ENCODE measurements around the gene CACNA1B. TPM values are rescaled to one million over a fixed set of nuclear protein-coding genes. Genes with fewer than 3 reads are reported as not detected.
A peak's percentile ranks its signal among the peaks of the same experiment; 100 is the strongest.
"Not testable (repeated sequence)": the region's sequence is repeated elsewhere in the genome, so short reads cannot be mapped to it uniquely, and the experiment has no call there.

The CACNA1B gene
- total RNA-seq, 6 donors from 2014 or later = 0.03 to 0.15 (median 0.03) TPM; not detected in 3

GRCh38 chr9:138122201-138122600 is 244.6 kb downstream of the CACNA1B start:
- Histone ChIP-seq H3K27me3 (no peaks in the 10 kb centered on the region), H3K4me3 (no peak overlapping the region), H3K27ac (no peak overlapping the region), H3K36me3 (no peaks in the 10 kb centered on the region), H3K9me3 (no peaks in the 10 kb centered on the region), H3K4me1 (no peaks in the 10 kb centered on the region)
- 76 to 85% methylated on average over 17 of the region's 17 CpGs for WGBS, 2 donors
- TF ChIP-seq POLR2A (IDR thresholded peaks at IDR 0.05) = no peak
- no peak for TF ChIP-seq POLR2AphosphoS5 (IDR thresholded peaks at IDR 0.05)
- TF ChIP-seq CTCF (IDR thresholded peaks at IDR 0.05) = no peak
- ATAC-seq (ENCODE audit: low FRiP score in 2 of 2) (no peak), DNase-seq (peak in 1 of 2 donors; percentile 34)

- Histone ChIP-seq H3K36me3 (no peaks in the 10 kb centered on the region), H3K27me3 (no peaks in the 10 kb centered on the region), H3K9me3 (no peaks in the 10 kb centered on the region), H3K4me3 (no peak overlapping the region), H3K27ac (no peak overlapping the region), H3K4me1 (no peaks in the 10 kb centered on the region)
- DNase-seq = peak in 1 of 2 donors; percentile 25
- 72 to 76% methylated on average over 13 of the region's 13 CpGs for WGBS, 2 donors
- TF ChIP-seq EP300 (IDR thresholded peaks at IDR 0.05) (no peak), POLR2A (IDR thresholded peaks at IDR 0.05) (no peak), CTCF (IDR thresholded peaks at IDR 0.05) (no peak), POLR2AphosphoS5 (IDR thresholded peaks at IDR 0.05) (no peak)
- no peak for ATAC-seq (ENCODE audit: low FRiP score in 2 of 2)
Measured at GRCh38 chr9:138122676-138123075, 245.1 kb downstream of the CACNA1B start.

- Histone ChIP-seq H3K36me3 (no peaks in the 10 kb centered on the region), H3K4me3 (no peak overlapping the region), H3K9me3 (no peaks in the 10 kb centered on the region), H3K27ac (no peak overlapping the region), H3K27me3 (no peaks in the 10 kb centered on the region), H3K4me1 (no peaks in the 10 kb centered on the region)
- no peak for ATAC-seq (ENCODE audit: low FRiP score in 2 of 2)
- TF ChIP-seq POLR2A (IDR thresholded peaks at IDR 0.05) (no peak), POLR2AphosphoS5 (IDR thresholded peaks at IDR 0.05) (no peak), CTCF (IDR thresholded peaks at IDR 0.05) (no peak), EP300 (IDR thresholded peaks at IDR 0.05) (no peak)
- 82 to 89% methylated on average over 4 to 7 of the region's 7 CpGs for WGBS, 2 donors
- no peak for DNase-seq
Measured at GRCh38 chr9:138123086-138123485, 245.5 kb downstream of the CACNA1B start.

- DNase-seq; H3K4me3 ChIP-seq; H3K9me3 ChIP-seq; H3K4me1 ChIP-seq; ATAC-seq (ENCODE audit: low FRiP score in 2 of 2); H3K27me3 ChIP-seq; H3K36me3 ChIP-seq; H3K27ac ChIP-seq: not testable (repeated sequence)
- WGBS, 2 donors = 85 to 92% methylated on average over 2 to 10 of the region's 42 CpGs
Measured at GRCh38 chr9:138126090-138126857, 248.7 kb downstream of the CACNA1B start.

GRCh38 chr9:138126858-138127584 is 249.4 kb downstream of the CACNA1B start:
- WGBS, 2 donors = 91% methylated on average over 18 of the region's 43 CpGs; no CpG with 5 or more reads in 1 of the 2 donors
- not testable (repeated sequence) for H3K27me3 ChIP-seq; H3K4me3 ChIP-seq; H3K9me3 ChIP-seq; H3K27ac ChIP-seq; H3K36me3 ChIP-seq; H3K4me1 ChIP-seq; ATAC-seq (ENCODE audit: low FRiP score in 2 of 2); DNase-seq

- DNase-seq = peak in 1 of 2 donors; percentile 67
- H3K27me3 ChIP-seq; ATAC-seq (ENCODE audit: low FRiP score in 2 of 2); H3K27ac ChIP-seq; H3K9me3 ChIP-seq; H3K4me1 ChIP-seq; H3K4me3 ChIP-seq; H3K36me3 ChIP-seq: not testable (repeated sequence)
- WGBS, 2 donors = 91 to 95% methylated on average over 4 to 10 of the region's 12 CpGs
Measured at GRCh38 chr9:138128027-138128426, 250.4 kb downstream of the CACNA1B start.

- 79 to 80% methylated on average over 4 of the region's 4 CpGs for WGBS, 2 donors
- DNase-seq, H3K4me3 ChIP-seq, H3K27me3 ChIP-seq, H3K36me3 ChIP-seq, H3K27ac ChIP-seq, H3K4me1 ChIP-seq, H3K9me3 ChIP-seq: not testable (repeated sequence)
- ATAC-seq (ENCODE audit: low FRiP score in 2 of 2) = peak in 1 of 2 donors; percentile 37
Measured at GRCh38 chr9:138129318-138129717, 251.7 kb downstream of the CACNA1B start.

- WGBS, 2 donors = 76 to 85% methylated on average over 14 to 15 of the region's 15 CpGs
- H3K4me3 ChIP-seq; H3K27ac ChIP-seq; H3K9me3 ChIP-seq; H3K27me3 ChIP-seq; H3K36me3 ChIP-seq; DNase-seq; ATAC-seq (ENCODE audit: low FRiP score in 2 of 2); H3K4me1 ChIP-seq: not testable (repeated sequence)
Measured at GRCh38 chr9:138132946-138133705, 255.5 kb downstream of the CACNA1B start.

GRCh38 chr9:138134581-138134980 is 257.0 kb downstream of the CACNA1B start:
- peak in 1 of 2 donors; percentile 40 for DNase-seq

More at GRCh38 chr9:138134581-138134980, 257.0 kb downstream of the CACNA1B start:
- ATAC-seq (ENCODE audit: low FRiP score in 2 of 2) = peak in 1 of 2 donors; percentile 5
- H3K4me1 ChIP-seq, H3K27ac ChIP-seq, H3K27me3 ChIP-seq, H3K9me3 ChIP-seq, H3K36me3 ChIP-seq, H3K4me3 ChIP-seq: not testable (repeated sequence)
- 92% methylated on average over 3 of the region's 4 CpGs; no CpG with 5 or more reads in 1 of the 2 donors for WGBS, 2 donors

Measured in upper lobe of left lung (tissue), 6 donors.